Measurements from ENCODE around the gene EPHA3.

EPHA3 gene

GRCh38 chr3:89297199-89297598, 189.8 kb downstream of the EPHA3 start (continued):
- no peak for TF ChIP-seq TOX (CRISPR knock-in tag; IDR thresholded peaks at IDR 0.05; ENCODE audit: borderline replicate concordance)
- TF ChIP-seq, protein P1, sequence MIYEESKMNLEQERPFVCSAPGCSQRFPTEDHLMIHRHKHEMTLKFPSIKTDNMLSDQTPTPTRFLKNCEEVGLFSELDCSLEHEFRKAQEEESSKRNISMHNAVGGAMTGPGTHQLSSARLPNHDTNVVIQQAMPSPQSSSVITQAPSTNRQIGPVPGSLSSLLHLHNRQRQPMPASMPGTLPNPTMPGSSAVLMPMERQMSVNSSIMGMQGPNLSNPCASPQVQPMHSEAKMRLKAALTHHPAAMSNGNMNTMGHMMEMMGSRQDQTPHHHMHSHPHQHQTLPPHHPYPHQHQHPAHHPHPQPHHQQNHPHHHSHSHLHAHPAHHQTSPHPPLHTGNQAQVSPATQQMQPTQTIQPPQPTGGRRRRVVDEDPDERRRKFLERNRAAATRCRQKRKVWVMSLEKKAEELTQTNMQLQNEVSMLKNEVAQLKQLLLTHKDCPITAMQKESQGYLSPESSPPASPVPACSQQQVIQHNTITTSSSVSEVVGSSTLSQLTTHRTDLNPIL (CRISPR knock-in tag; IDR thresholded peaks at IDR 0.05; ENCODE audit: low read depth), result no peak
- no peak for TF ChIP-seq SNAI2 (CRISPR knock-in tag; IDR thresholded peaks at IDR 0.05)
- TF ChIP-seq ZC3H10 (CRISPR knock-in tag; IDR thresholded peaks at IDR 0.05), result no peak

DNA sequence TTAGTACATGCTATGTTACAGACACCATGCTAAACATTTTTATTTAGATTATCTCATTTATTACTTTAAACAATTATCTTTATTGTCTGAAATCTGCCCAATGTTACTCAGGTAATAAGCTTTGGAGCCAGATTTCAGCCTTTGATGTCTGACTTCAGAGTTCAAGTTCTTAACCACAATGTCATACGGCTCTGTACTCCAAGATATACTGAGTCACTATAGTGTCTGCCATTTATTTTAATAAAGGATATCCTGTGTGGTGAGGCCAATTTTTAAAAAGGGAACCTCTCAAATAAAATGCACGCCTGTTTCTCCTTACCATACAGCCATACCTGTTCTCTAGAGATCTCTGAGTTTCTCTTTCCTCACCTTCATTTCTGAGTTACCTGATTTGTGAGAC, 193.1 kb downstream of the EPHA3 start:
- ATAC-seq, result no peak
- TF ChIP-seq ISL1 (CRISPR knock-in tag; IDR thresholded peaks at IDR 0.05), result no peak

- TF ChIP-seq ZNF8 (CRISPR knock-in tag; IDR thresholded peaks at IDR 0.05), result no peak
- TF ChIP-seq PPARA (CRISPR knock-in tag; IDR thresholded peaks at IDR 0.05; ENCODE audit: borderline replicate concordance), result no peak
- no peak for TF ChIP-seq GLIS3 (CRISPR knock-in tag; IDR thresholded peaks at IDR 0.05)
- no peak for TF ChIP-seq ESRRG (CRISPR knock-in tag; IDR thresholded peaks at IDR 0.05)
- no peak for TF ChIP-seq TSHZ2 (CRISPR knock-in tag; IDR thresholded peaks at IDR 0.05)
- TF ChIP-seq SNAI2 (CRISPR knock-in tag; IDR thresholded peaks at IDR 0.05), result no peak
- no peak for TF ChIP-seq TOX (CRISPR knock-in tag; IDR thresholded peaks at IDR 0.05; ENCODE audit: borderline replicate concordance)
- TF ChIP-seq CSDC2 (CRISPR knock-in tag; IDR thresholded peaks at IDR 0.05), result no peak
- TF ChIP-seq BACH2 (CRISPR knock-in tag; IDR thresholded peaks at IDR 0.05; ENCODE audit: borderline replicate concordance), result no peak
- no peak for ATAC-seq
Measured at GRCh38 chr3:89300981-89301380, 193.6 kb downstream of the EPHA3 start.

DNA sequence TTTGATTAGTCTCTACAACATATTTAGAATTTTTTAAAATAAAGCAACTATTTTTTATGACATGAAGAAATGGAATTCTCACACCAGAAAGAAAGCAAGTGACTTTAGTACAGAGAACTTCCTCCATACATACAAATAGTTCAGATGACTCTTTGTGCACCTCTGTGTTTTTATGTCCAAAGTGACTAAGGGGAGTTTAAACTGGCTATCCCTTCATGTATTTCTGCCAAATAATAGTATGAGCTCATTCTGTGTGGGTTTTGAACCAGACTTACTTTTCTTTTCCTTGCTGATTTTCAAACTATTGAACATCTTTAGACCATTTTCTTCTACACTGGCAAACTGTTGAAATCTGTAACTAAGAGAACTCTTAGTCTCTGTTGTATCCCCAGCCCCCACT, 196.3 kb downstream of the EPHA3 start:
- ATAC-seq, result no peak
- TF ChIP-seq, protein P2, sequence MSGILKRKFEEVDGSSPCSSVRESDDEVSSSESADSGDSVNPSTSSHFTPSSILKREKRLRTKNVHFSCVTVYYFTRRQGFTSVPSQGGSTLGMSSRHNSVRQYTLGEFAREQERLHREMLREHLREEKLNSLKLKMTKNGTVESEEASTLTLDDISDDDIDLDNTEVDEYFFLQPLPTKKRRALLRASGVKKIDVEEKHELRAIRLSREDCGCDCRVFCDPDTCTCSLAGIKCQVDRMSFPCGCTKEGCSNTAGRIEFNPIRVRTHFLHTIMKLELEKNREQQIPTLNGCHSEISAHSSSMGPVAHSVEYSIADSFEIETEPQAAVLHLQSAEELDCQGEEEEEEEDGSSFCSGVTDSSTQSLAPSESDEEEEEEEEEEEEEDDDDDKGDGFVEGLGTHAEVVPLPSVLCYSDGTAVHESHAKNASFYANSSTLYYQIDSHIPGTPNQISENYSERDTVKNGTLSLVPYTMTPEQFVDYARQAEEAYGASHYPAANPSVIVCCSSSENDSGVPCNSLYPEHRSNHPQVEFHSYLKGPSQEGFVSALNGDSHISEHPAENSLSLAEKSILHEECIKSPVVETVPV (CRISPR knock-in tag; IDR thresholded peaks at IDR 0.05), result no peak
- TF ChIP-seq ZFP3 (CRISPR knock-in tag; IDR thresholded peaks at IDR 0.05), result no peak
- no peak for TF ChIP-seq PPARA (CRISPR knock-in tag; IDR thresholded peaks at IDR 0.05; ENCODE audit: borderline replicate concordance)
- TF ChIP-seq ZNF565 (CRISPR knock-in tag; conservative IDR thresholded peaks at IDR 0.05; ENCODE audit: low read depth), result no peak
- no peak for TF ChIP-seq GLIS3 (CRISPR knock-in tag; IDR thresholded peaks at IDR 0.05)
- TF ChIP-seq SNAI2 (CRISPR knock-in tag; IDR thresholded peaks at IDR 0.05), result no peak
- TF ChIP-seq ZNF70 (CRISPR knock-in tag; IDR thresholded peaks at IDR 0.05), result no peak
- TF ChIP-seq TSHZ2 (CRISPR knock-in tag; IDR thresholded peaks at IDR 0.05), result no peak
- no peak for TF ChIP-seq ARNTL (CRISPR knock-in tag; IDR thresholded peaks at IDR 0.05; ENCODE audit: borderline replicate concordance, low read depth)

DNA sequence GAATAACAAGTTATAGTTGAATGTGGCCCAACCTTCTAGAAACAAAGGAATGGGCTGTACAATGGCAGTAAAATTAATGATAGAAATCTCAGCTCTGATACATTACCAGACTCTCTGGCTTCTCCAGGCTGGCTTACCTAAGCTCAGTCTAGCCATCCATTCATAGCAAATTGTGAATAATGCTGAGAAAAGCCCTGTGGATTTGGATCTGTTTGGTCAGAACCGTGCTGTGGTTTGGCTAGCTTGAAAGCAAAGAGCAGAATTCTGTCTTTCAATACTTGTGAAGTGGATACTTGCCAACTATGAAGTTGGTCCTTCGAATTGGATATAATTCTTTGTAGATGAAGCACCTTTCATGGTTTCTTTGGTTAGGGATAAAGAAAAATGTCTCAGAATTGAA, 199.1 kb downstream of the EPHA3 start:
- ATAC-seq, result no peak

More for the DNA sequence above, 199.1 kb downstream of the EPHA3 start:
- TF ChIP-seq, protein P1 (CRISPR knock-in tag; IDR thresholded peaks at IDR 0.05; ENCODE audit: low read depth), result no peak
- no peak for TF ChIP-seq ARNTL (CRISPR knock-in tag; IDR thresholded peaks at IDR 0.05; ENCODE audit: borderline replicate concordance, low read depth)
- TF ChIP-seq ZFP30 (CRISPR knock-in tag; IDR thresholded peaks at IDR 0.05), result no peak
- TF ChIP-seq BACH2 (CRISPR knock-in tag; IDR thresholded peaks at IDR 0.05; ENCODE audit: borderline replicate concordance), result no peak
- TF ChIP-seq PPARA (CRISPR knock-in tag; IDR thresholded peaks at IDR 0.05; ENCODE audit: borderline replicate concordance), result no peak
- no peak for TF ChIP-seq ZNF8 (CRISPR knock-in tag; IDR thresholded peaks at IDR 0.05)
